ENCODE results near the gene ANKRD44. TPM values are rescaled to one million over a fixed set of nuclear protein-coding genes. Genes with fewer than 3 reads are reported as not detected.

ANKRD44 gene
- polyA plus RNA-seq, 1 donor, result 15.5 TPM

DNA sequence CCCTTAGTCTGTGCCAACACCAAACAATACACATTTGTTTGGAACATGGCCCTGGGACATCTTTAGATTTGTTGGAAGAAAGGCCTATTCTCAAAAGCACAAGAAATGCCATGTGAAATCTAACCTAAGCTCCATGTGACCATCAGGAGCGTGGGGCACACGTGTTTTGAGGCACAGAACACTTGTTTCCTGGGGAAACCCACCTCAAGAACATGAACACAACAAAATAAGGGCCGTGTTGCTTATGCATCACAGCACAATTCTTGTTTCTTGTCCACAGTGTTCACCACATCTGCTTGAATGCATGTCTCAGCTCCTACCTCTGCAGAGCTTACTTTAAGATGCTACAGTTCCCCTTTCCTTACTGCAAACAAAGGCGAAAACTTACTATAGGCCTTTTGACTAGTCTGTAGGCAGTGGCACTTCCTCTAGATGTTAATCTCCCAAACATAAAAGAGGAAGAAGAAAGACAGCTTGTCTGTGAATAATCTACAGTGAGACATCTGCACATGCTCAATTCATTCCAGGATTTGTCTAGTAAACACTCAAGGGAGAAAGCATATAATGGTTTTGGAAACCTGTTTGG, 165.0 kb downstream of the ANKRD44 start:
- no peak for DNase-seq

GRCh38 chr2:197144183-197144582, 166.4 kb downstream of the ANKRD44 start:
- DNase-seq, result no peak

- no peak for DNase-seq
Measured at GRCh38 chr2:197141702-197142473, 168.7 kb downstream of the ANKRD44 start.

GRCh38 chr2:197140045-197140444, 170.5 kb downstream of the ANKRD44 start:
- no peak for DNase-seq

GRCh38 chr2:197138506-197138905, 172.1 kb downstream of the ANKRD44 start:
- DNase-seq, result no peak

DNA sequence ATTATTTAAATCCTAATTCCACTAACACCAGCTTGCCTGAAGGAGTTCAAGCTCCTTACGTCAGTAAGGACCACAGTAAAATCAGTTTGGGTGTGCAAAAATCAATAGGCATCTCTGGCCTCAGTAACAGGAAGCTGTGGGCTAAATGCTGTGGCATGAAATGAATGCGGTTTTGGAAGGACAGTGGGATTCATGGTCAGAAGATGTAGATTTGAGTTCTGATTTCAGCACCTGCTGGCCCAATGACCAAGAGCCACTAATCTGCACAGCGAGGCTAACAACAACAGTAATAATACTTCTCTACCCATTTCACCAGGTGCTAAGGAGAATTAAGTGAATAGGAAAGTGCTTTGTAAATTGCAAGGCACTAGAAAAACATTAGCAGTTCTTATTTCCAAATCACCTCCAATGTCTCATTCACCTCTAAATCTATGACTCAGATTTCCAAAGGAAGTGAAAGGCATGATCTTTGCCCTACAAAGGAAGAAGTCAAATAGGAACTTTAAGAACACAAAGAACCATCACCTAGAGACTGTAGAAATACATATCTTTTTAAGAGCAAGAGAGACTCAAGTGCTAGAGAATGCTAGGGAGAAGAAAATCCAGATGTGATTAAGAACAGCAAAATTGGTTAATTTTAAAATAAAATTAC, 172.6 kb downstream of the ANKRD44 start:
- DNase-seq, result no peak

GRCh38 chr2:197137231-197137630, 173.3 kb downstream of the ANKRD44 start:
- no peak for DNase-seq

- no peak for DNase-seq
Measured at GRCh38 chr2:197136452-197136851, 174.1 kb downstream of the ANKRD44 start.

DNA sequence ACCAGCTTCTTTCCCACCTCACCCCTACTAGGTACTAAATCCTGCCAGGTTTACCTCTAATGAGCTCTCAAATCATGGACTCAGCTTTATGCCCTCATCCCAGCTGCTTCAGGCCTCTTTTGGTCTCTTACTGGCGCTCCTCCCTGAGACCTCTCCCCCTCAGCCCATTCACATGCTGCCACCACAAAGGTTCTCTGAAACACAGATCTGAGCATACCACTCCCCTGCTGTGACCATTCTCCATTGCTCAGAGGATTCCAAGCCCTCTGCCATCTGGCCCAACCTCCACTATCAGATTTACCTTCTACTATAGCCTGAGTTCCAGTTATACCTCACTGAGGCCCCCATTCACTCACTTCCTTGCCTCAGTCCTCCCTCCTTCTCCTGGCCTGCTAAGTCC, 174.8 kb downstream of the ANKRD44 start:
- no peak for DNase-seq

- no peak for DNase-seq
Measured at GRCh38 chr2:197134206-197134605, 176.4 kb downstream of the ANKRD44 start.

DNA sequence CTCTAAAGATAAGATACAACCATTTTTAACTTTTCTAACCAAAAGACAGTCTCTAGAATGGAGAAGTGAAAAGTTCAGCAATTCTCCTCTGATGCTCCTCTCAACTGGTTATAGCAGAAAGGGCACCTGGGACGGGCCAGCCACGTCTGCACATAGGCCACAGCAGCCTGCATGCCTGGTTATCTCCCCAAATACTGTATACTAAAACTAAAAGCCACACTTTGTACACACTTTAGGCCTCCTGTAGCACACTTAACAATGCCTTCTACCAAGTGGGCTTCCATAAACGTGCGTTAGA, 179.1 kb downstream of the ANKRD44 start:
- no peak for DNase-seq

DNA sequence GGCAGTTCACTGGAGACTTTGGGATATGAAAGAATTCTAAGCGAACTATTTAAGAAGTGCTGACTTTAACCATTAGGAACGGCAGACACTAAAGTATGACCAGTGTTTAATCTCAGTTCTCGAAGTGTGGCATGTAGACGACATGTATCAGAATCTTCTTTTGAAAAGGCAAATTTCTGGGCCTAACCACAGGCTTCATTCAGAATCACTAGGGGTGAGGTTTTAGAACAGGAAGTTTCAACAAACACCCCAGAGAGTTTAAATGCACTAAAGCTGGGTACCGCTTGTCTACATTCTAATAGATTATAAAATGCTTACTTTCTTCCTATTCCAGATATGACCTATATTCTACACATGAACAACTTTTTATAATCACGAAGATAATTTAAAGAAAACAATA, 180.3 kb downstream of the ANKRD44 start:
- DNase-seq, result no peak

DNA sequence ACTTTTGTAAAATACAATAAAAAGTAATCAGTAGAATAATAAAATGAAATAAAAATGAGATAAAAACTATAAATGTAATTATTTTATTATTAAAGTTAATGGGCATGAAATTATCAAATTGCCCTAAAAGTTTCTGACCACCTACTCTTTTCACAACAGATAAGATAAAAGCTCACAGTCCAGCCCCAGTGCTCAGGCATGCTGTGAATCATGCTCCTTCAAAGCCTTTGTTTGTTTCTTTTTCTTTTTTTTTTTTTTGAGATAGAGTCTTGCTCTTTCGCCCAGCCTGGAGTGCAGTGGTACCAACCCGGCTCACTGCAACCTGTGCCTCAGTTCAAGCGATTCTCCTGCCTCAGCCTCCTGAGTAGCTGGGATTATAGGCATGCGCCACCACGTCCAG, 181.7 kb downstream of the ANKRD44 start:
- DNase-seq, result no peak

- no peak for DNase-seq
Measured at GRCh38 chr2:197128126-197128525, 182.5 kb downstream of the ANKRD44 start.

- no peak for DNase-seq
Measured at GRCh38 chr2:197126630-197127352, 183.8 kb downstream of the ANKRD44 start.

DNA sequence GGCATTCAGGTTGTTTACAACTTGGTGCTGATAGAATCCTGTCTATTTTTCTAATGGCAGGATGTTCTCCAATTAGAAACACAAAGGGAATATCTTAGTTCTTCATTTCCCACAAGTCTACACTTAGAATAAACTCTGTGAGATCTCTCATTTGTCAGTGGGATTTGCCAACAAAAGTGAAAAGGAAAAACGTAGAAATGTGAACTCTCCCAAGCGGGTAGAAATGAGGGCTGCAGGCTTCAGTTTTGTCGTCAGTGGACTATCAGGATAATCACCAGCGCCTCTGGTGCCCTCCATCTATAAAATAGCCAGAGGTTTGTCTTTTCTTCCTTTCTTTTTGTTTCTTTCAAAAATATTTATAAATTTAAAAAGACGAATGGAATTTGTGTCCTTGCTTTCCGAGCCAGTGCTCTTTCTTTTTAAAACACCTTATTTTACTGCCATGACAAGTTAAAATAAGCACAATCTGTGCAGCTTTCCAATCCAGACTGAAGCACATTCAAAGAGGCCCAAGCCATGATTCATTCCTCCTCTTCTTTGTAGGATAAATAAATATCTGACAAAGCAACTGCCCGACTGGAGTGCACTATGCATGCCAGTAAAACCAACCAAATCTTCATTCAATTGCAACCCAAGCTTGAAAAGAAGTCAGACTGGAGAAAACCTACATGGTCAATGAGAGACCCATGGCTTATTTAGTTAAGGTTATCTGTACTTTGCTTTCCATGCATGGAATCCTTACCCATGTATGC, 185.8 kb downstream of the ANKRD44 start:
- no peak for DNase-seq

DNA sequence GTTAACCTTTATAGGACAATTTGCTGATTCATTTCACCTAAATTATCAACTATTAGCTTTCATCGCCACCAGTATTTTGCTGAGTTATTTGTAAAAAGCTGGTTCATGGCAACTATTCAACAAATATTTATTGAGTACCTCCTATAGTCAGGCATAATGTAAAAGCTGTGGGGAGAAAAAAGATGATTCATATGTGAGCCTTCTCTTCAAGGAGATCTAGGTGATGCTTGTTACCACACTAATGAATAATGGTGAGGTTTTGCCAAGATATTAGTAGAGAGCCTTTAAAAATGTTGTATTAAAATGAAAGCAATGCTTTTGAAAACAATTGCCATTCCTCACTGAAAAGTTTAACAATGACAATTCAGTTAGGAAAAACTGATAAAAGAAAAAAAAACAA, 187.8 kb downstream of the ANKRD44 start:
- DNase-seq, result no peak

- no peak for DNase-seq
Measured at GRCh38 chr2:197121756-197122385, 188.7 kb downstream of the ANKRD44 start.

DNA sequence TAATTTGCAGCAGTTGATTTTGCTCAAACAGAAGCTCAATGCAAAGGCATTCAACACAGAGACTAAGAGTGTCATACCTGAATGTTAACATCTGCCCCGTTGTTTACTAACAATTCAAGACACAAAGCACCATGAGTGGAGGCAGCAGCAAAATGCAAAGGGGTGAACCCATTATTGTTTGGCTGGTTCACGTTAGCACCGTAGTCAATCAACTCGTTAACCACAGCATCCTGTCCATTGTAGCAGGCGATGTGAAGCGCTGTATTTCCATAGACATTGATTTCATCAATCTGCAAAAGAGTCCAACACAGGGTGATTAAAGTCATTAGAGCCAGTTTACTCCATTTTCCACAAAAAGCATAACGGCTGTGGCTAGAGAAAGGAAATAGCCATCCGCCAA, 189.3 kb downstream of the ANKRD44 start:
- DNase-seq, result no peak

DNA sequence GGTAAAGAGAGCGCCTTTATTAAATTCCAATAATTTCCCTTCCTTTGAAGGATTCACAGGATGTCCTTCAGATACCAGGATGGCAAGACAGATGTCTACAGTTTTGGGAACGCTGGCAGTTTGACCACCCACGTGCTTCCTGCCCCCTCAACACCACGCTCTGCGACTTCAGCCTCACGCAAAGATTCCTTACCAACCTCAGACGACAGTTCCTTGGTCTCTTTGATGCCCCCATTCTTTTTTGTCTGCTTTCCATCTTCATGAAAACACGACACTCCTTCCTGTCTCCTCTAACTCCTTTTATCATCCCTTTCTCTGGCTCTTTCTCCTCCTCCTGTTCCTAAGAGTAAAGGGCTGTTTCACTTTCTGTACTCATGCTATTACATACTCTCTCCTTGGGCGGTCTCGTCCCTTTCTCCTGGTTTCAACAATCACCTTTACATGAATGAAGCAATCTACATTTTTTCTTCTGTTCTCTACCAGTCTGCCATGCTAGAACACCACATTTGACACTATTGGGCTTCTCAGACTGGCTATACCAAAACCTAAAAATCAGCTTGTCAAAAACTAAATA, 194.2 kb downstream of the ANKRD44 start:
- DNase-seq, result no peak

GRCh38 chr2:197115325-197115724, 195.3 kb downstream of the ANKRD44 start:
- DNase-seq, result no peak

All from left kidney (tissue), 2 donors.